GM18520 (cell line): ENCODE measurements around the gene MYO1C.
"Not testable (repeated sequence)": the region's sequence is repeated elsewhere in the genome, so short reads cannot be mapped to it uniquely, and the experiment has no call there.

ENCODE experiments used
- ATAC-seq: cut with Tn5 transposase; IDR thresholded peaks from one replicate; pipeline ENCODE4 v1.9.1; 2021; ENCODE audit not compliant: unreplicated experiment

Gene MYO1C

GRCh38 chr17:1467258-1467657 lies 25.2 kb downstream of the MYO1C start:
- no peak for ATAC-seq

- no peak for ATAC-seq
Measured at GRCh38 chr17:1464186-1464585, 28.3 kb downstream of the MYO1C start.

DNA sequence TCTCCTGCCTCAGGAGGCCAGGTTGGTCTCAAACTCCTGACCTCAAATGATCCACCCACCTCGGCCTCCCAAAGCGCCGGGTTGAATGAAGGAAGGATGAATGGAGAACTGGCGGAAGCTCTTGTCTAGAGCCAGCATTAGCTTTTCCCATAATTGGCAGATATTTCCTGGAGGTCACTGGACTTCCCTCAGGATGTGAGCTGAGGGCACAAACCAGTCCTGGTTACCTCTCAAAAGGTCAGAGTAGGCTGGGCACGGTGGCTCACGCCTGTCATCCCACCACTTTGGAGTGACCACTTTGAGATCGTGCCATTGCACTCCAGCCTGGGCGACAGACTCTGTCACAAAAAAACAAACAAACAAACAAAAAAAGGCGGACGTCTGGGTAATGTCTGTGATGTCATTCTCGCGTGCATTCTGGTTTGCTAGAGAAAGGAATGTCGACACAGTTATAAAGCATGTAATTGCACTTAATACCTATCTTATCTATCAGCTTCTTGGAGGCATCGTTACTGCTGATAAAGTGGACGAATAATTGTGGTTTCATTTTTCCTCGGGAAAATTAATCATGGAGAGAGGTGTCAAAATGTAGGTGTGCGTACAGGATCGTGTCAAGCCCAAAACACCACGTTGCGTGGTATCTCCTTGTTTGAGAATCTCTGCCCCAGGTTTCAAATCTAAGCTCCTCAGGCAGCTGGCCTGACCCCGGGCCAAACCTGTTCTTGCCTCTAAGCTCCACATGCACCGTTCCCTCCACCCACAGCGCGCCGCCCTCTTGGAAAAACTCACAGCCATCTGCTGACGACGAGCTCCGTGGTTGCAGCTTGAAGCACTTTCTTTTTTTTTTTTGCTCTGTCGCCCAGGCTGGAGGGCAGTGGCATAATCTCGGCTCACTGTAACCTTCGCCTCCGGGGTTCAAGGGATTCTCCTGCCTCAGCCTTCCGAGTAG lies 30.0 kb downstream of the MYO1C start:
- no peak for ATAC-seq

GRCh38 chr17:1461198-1461944 lies 31.1 kb downstream of the MYO1C start:
- ATAC-seq, result no peak

GRCh38 chr17:1460233-1460632 lies 32.3 kb downstream of the MYO1C start:
- no peak for ATAC-seq

DNA sequence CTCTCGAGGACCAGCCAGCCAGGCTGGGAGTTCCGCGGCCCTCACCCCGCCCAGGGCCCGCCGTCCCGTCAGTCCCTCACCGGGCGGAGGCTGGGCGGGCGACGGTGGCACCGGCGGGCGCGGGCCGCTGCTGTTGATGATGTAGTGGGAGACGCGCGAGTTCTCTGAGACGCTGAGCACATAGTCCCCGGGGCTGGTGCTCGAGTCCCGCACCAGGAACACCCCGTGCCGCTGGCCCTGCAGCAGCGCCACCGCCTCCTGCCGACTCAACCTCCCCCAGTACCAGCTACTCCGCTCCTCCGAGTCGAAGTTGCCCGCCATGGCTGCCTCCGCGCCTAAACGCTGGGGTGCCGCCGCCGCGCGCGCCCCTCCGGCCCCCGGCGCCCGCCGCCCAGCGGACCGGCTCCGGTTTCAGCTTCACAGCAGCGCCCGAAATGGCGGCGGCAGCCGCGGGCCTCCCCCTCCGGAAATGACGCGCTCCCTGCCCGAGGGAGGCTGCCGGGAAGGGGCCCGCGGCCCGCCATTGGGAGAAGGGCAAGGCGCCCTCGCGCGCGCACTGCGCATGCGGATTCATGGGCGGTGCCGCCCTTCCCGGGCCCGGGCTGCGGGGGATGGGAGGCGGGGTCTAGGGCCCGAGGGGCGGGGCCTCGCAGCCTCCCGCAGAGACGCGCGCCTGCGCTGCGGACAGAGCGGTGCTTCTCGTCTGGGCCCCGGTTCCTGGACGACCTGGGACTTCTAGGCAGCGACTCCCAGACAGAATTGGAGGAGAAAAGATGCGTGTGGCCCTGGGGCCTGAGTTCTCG lies 36.5 kb downstream of the MYO1C start, which contains the start of gene CRK:
Gene CRK, minus strand, starts transcription at position 436 of the 803 bp plus-strand sequence. Its CDS starts 115 bp downstream, at position 321.
- ATAC-seq, result peak; percentile 91

DNA sequence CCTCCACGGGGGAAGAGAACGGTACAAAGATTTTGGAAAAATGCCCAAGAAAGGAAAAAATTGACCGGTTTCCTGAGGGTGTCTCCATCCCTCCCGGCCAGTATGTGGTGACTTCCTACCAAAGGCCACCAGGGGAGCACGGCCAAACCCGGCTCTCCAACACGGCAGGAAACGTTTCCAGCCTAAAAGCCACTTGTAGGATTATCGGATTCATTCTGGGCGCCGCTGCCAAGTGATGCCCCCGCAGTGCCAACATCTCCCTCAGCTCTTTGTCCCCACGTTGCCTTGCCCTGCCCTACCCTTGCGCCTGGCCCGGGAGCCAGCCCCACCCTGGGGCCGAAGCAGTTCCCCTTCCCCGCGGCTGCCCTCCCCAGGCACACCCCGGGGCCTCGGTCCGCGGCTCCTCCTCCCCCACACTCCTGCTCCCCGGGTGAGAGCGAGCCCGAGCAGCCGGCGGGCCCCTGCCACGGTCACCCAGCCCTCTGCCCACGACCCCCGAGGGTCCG lies 37.1 kb downstream of the MYO1C start:
- no peak for ATAC-seq

GRCh38 chr17:1454541-1454940 lies 37.9 kb downstream of the MYO1C start:
- no peak for ATAC-seq

DNA sequence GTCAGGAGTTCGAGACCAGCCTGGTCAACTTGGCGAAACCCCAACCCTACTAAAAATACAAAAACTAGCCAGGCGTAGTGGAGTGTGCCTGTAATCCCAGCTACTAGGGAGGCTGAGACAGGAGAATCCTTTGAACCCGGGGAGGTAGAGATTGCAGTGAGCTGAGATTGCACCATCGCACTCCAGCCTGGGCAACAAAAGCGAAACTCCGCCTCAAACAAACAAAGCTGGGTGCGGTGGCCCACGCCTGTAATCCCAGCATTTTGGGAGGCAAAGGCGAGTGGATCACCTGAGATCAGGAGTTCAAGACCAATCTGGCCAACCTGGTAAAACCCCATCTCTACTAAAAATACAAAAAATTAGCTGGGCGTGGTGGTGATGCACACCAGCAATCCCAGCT lies 38.8 kb downstream of the MYO1C start:
- ATAC-seq, result not testable (repeated sequence)

DNA sequence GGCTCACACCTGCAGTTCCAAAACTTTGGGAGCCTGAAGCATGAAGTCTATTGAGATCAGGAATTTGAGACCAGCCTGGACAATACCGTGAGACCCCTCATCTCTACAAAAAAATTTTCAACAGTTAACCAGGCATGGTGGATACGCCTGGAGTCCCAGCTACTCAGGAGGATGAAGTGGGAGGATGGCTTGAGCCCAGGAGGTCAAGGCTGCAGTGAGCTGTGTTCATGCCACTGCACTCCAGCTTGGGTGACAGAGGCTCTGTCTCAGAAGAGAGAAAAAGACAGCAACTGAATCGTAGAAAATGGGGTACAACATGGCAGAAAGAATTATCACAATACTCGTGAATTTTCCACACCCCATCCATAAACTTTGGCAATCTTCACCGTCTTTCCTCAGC lies 39.6 kb downstream of the MYO1C start:
- ATAC-seq, result no peak

- not testable (repeated sequence) for ATAC-seq
Measured at GRCh38 chr17:1450261-1450660, 42.2 kb downstream of the MYO1C start.

DNA sequence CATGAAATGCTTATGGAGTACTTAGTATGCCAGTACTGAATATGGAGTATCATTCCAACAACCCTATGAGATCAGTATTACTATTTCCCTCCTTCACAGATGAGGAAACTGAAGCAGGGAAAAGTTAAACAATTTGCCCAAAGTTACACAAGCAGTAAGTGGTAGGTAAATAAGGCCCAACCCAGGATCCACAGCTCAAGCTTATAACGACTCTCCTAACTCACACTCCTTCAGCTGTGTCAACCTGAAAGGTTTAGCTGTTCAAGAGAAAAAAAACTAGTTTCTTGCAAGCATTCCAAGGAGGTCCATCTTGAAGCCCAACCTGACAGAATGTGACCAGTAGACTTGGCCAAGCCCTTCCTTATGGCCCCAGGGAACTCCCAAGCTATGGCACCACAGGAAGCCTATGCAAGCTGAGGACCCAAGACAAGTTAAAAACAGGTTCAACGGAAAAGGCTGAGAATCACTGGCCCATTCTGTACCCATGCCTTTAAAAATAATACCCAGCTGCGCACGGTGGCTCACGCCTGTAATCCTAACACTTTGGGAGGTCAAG lies 43.0 kb downstream of the MYO1C start:
- ATAC-seq, result no peak

GRCh38 chr17:1447052-1447451 lies 45.4 kb downstream of the MYO1C start:
- ATAC-seq, result no peak

- ATAC-seq, result no peak
Measured at GRCh38 chr17:1446201-1446600, 46.3 kb downstream of the MYO1C start.

GRCh38 chr17:1445695-1446094 lies 46.8 kb downstream of the MYO1C start:
- ATAC-seq, result not testable (repeated sequence)

GRCh38 chr17:1442721-1443120 lies 49.8 kb downstream of the MYO1C start:
- not testable (repeated sequence) for ATAC-seq

- ATAC-seq, result no peak
Measured at GRCh38 chr17:1442187-1442586, 50.3 kb downstream of the MYO1C start.

DNA sequence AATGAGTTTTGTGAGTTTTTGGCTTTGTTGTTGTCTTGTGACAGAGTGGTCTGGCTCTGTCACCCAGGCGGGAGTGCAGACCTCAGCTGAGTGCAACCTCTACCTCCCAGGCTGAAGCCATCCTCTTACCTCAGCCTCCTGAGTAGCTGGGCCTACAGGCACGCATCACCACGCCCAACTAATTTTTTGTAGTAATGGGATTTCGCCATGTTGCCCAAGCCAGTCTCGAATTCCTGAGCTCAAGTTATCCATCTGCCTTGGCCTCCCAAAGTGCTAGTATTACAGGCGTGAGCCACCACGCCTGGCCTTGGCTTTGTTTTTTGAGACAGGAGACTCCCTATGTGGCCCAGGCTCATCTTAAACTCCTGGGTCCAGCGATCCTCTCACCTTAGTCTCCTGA lies 51.6 kb downstream of the MYO1C start:
- no peak for ATAC-seq

- no peak for ATAC-seq
Measured at GRCh38 chr17:1438593-1439083, 53.8 kb downstream of the MYO1C start.

DNA sequence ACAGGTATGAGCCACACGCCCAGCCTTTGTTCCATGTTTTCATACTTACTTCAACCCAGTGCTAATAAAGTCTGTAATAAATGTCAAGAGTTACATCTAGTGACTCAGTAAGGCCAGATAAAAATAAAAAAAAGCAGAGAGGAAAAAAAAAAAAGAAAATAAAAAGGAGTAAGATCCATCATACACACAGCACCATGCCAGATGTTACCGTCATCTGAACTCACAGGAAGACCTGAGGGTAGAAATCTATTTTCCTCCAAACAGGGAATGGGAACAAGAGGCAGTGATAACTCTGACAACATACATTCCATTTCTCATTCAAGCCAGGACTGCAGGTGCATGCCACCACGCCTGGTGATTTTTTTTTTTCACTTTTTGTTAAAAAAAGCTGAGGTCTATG lies 57.2 kb downstream of the MYO1C start:
- no peak for ATAC-seq
